Cardiac ventricle fibroblast (primary cell): ENCODE measurements around the gene NTS. TPM values are rescaled to one million over a fixed set of nuclear protein-coding genes. Genes with fewer than 3 reads are reported as not detected.

Source experiments
- total RNA-seq: library from RNA; depleted of rRNA; stranded (reverse); fragments of >200 nt; gene quantifications from 2 replicates; pipeline ENCODE4 v1.2.3, GENCODE V29; 2015

NTS gene, protein sequence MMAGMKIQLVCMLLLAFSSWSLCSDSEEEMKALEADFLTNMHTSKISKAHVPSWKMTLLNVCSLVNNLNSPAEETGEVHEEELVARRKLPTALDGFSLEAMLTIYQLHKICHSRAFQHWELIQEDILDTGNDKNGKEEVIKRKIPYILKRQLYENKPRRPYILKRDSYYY
- not detected in 2 replicates for total RNA-seq

DNA sequence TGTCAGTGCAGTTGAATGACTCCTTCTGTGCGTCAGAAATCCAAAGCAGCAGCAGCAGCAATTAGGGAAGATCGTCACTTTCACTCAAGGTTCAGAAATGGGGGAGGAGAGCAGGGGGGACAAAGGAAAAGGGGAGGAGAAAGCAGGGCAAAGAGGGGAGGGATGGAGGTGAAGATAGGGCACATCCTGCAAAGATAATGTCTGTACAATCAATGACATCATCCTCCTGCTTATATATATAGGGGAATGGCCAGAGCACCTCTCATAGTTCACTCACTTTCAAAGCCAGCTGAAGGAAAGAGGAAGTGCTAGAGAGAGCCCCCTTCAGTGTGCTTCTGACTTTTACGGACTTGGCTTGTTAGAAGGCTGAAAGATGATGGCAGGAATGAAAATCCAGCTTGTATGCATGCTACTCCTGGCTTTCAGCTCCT lies at the start of gene NTS:
NTS (plus strand) TSS at position 265 of the 431 bp plus-strand sequence; CDS start at position 374, 109 bp downstream.

DNA sequence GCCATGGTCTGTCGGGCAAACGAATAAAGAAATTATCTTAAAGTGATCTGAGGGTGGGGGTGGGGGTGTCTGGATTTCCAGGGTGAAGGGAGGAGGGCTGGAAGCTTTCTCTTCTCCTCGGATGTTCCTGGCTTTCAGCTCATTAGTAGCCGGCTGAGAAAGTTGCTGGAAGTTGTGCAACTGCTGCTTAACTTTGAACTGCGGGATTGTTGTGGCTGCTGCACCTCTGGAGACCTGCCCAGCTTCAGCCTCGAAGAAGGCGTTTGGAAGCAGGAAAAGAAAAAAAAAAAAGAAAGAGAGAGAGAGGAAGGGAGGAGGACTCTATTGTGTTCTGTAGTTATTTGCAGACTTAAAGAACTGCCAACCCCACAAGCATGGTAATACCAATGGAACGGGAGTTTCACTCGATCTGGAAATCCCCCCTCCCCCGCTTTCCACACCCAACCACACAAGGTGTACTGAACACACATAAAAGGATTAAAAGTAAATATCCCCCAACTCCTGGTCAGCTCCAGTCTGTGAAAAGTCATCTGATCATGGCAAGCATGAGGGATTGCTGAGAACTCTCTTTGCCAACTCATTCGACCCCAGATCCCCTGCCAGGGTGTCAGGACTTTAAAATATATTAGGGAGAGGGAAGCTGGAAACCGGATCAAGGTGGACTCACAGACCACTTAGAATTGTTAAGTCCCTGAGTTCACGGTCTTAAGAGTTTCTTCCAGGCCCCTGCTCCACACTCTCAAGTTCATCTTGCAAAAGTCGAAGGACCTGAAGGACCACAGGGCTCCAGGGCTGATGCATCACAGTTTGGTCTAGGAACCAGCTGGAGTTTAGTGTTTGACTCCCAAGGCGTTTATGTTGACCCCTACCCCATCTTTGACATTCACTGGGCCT lies 37.7 kb upstream of the NTS start, which contains the start of gene RASSF9:
RASSF9 (minus strand) TSS at position 213 of the 894 bp plus-strand sequence; CDS start at position 5, 208 bp downstream.

Other genes starting within 250 kb of the NTS start
- 3.7 and 4.5 TPM in 2 replicates for gene RASSF9, start 37.9 kb upstream of the NTS start, total RNA-seq